Uterus (tissue), 4 donors: ENCODE results near the gene GLDC. TPM values are rescaled to one million over a fixed set of nuclear protein-coding genes. Genes with fewer than 3 reads are reported as not detected.

Experiments used
- DNase-seq, 2 donors: peaks; one replicate each; pipeline ENCODE4 v3.0.0-alpha.2; 2019 to 2020
- H3K27ac ChIP-seq, 2 donors: fragments of 200-600 bp; sonication (generic); 1 replicate in 1 of 2; 2 replicates in 1 of 2; pipeline ENCODE4 v1.5.1; 2016 to 2018
- H3K27me3 ChIP-seq, 2 donors: fragments of 200-600 bp; sonication (generic); one replicate each; pipeline ENCODE4 v1.5.1; 2018 to 2019; ENCODE audit warnings: control low read depth in 1 of 2
- H3K36me3 ChIP-seq, 2 donors: fragments of 200-600 bp; sonication (generic); one replicate each; pipeline ENCODE4 v1.5.1; 2019; ENCODE audit warnings: control low read depth in 1 of 2
- H3K4me1 ChIP-seq, 2 donors: fragments of 200-600 bp; sonication (generic); one replicate each; pipeline ENCODE4 v1.5.1; 2018 to 2019; ENCODE audit warnings: control low read depth in 1 of 2
- H3K4me3 ChIP-seq, 2 donors: fragments of 200-600 bp; sonication (generic); 1 replicate in 1 of 2; 2 replicates in 1 of 2; pipeline ENCODE4 v1.5.1; 2018 to 2019; ENCODE audit warnings: mild to moderate bottlenecking in 1 of 2
- H3K9me3 ChIP-seq, 2 donors: fragments of 200-600 bp; sonication (generic); one replicate each; pipeline ENCODE4 v1.5.1; 2019; ENCODE audit warnings: control low read depth in 1 of 2
- POLR2A ChIP-seq, 2 donors: fragments of 450-650 bp; IDR thresholded peaks; one replicate each; pipeline ENCODE4 v1.6.1; 2016; ENCODE audit warnings: antibody characterized with exemption in 2 of 2, mild to moderate bottlenecking in 1 of 2, moderate library complexity in 1 of 2
- intact Hi-C: fragments of 100-400 bp; cut with DNase I; formaldehyde crosslinking; loops from one replicate; pipeline ENCODE4 v1.15.1; 2023; ENCODE audit warnings: low total_unique reads
- small RNA-seq: library from RNA; depleted of rRNA; stranded (forward); fragments of <200 nt; gene quantifications from one replicate; pipeline ENCODE3, GENCODE V24; 2016
- total RNA-seq, 4 donors: library from RNA; depleted of rRNA in 3 of 4; stranded (reverse); fragments of >200 nt in 3 of 4; gene quantifications; one replicate each; pipeline versions ENCODE4 v1.1.0 to v1.2.4, GENCODE V29; 2014 to 2023
- TF ChIP-seq, protein P1 (sequence below), 4 experiments: fragments of 200-600 bp in 2 of 4; fragments of 450-650 bp in 2 of 4; sonication (generic) in 2 of 4; IDR thresholded peaks; one replicate each; pipeline ENCODE4 v1.5.1; 2016 to 2019; ENCODE audit warnings: antibody characterized with exemption in 4 of 4, mild to moderate bottlenecking in 2 of 4, moderate library complexity in 1 of 4
- donor health status: DM: yes; HTN: yes; CAD: no.

Gene GLDC
- total RNA-seq, 4 donors from 2014 or later: 0.26 to 8.4 (median 0.79) TPM; not detected in 1

DNA sequence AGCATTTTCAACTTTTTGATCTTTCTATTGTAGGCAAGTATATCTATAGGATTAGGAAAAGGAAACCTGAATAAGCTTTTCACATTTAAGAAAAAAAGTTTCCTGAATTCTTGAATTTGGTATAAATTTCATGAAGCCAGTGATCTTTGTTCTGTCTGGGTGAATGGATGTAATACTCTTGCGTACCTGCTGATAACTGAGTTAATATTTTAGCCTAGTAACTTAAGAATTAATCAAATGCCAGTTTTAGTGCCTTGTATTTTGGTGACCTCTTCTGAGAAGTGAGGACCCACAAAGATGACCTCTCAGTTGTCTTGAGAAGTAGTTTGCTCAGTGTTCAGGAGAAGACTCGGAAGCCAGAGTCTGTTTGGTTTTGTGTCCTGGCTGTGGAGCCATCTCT, 154.7 kb downstream of the GLDC start:
- H3K4me3 ChIP-seq: no peak overlapping the region
- DNase-seq: no peak
- H3K4me1 ChIP-seq: no peaks in the 10 kb centered on the region
- no peaks in the 10 kb centered on the region for H3K9me3 ChIP-seq
- no peaks in the 10 kb centered on the region for H3K27me3 ChIP-seq
- H3K36me3 ChIP-seq: no peaks in the 10 kb centered on the region
- intact Hi-C loops: no loop called here
- TF ChIP-seq POLR2A (IDR thresholded peaks at IDR 0.05): no peak
- TF ChIP-seq, protein P1, sequence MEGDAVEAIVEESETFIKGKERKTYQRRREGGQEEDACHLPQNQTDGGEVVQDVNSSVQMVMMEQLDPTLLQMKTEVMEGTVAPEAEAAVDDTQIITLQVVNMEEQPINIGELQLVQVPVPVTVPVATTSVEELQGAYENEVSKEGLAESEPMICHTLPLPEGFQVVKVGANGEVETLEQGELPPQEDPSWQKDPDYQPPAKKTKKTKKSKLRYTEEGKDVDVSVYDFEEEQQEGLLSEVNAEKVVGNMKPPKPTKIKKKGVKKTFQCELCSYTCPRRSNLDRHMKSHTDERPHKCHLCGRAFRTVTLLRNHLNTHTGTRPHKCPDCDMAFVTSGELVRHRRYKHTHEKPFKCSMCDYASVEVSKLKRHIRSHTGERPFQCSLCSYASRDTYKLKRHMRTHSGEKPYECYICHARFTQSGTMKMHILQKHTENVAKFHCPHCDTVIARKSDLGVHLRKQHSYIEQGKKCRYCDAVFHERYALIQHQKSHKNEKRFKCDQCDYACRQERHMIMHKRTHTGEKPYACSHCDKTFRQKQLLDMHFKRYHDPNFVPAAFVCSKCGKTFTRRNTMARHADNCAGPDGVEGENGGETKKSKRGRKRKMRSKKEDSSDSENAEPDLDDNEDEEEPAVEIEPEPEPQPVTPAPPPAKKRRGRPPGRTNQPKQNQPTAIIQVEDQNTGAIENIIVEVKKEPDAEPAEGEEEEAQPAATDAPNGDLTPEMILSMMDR (IDR thresholded peaks at IDR 0.05): no peak
- H3K27ac ChIP-seq: no peak overlapping the region

DNA sequence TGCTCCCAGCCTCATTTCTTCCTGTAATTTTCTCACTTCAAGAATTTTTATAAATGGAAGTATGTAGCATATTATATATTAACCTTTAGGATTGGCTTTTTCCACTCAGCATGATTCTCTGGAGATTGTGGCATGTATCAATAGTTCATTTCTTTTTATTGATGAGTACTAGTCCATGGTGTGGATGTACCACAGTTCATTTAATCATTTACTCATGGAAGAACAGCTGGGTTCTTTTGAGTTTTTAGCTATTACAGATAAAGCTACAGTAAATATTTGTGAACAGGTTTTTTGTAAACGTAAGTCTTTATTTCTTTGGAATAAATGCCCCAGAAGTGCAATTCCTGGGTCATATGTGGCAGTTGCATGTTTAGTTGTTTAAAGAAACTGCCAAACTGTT, 156.4 kb downstream of the GLDC start:
- intact Hi-C loops: no loop called here
- Histone ChIP-seq H3K4me1 (no peaks in the 10 kb centered on the region), H3K27me3 (no peaks in the 10 kb centered on the region), H3K4me3 (no peak overlapping the region), H3K27ac (no peak overlapping the region), H3K9me3 (no peaks in the 10 kb centered on the region), H3K36me3 (no peaks in the 10 kb centered on the region)
- no peak for TF ChIP-seq POLR2A (IDR thresholded peaks at IDR 0.05)
- TF ChIP-seq, protein P1 (IDR thresholded peaks at IDR 0.05): no peak
- no peak for DNase-seq

DNA sequence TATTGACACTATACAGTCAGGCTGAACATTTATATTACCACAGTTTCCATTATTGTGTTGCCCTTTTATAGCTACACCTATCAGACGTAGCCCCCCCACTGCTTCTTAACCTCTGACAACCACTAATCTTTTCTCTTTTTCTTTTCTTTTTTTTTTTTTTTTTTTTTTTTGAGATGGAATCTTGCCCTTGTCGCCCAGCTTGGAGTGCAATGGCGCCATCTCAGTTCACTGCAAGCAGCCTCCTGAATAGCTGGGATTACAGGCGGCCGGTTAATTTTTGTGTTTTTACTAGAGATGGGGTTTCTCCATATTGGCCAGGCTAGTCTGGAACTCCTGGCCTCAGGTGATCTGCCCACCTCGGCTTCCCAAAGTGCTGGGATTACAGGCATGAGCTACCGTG, 157.1 kb downstream of the GLDC start:
- H3K36me3 ChIP-seq: no peaks in the 10 kb centered on the region
- H3K4me1 ChIP-seq: no peaks in the 10 kb centered on the region
- intact Hi-C loops: no loop called here
- no peak overlapping the region for H3K27ac ChIP-seq
- H3K9me3 ChIP-seq: no peaks in the 10 kb centered on the region
- no peaks in the 10 kb centered on the region for H3K27me3 ChIP-seq
- TF ChIP-seq, protein P1 (IDR thresholded peaks at IDR 0.05): no peak
- TF ChIP-seq POLR2A (IDR thresholded peaks at IDR 0.05): no peak
- no peak overlapping the region for H3K4me3 ChIP-seq
- DNase-seq: no peak

DNA sequence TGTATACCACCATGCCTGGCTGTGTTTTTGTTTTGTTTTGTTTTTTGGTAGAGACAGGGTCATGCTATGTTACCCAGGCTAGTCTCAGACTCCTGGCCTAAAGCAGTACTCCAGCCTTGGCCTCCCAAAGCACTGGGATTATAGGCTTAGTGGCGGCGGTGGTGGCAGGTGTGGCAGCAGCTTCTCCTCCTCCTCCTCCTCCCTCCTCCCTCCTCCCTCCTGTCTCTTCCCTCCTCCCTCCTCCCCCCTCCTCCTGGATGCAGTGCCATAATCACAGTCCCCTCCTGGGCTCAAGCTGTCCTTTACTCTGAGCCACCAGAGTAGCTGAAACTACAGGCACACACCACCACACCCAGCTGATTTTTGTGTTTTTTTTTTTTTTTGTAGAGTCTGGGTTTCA, 161.3 kb downstream of the GLDC start:
- H3K36me3 ChIP-seq: no peaks in the 10 kb centered on the region
- TF ChIP-seq, protein P1 (IDR thresholded peaks at IDR 0.05): no peak
- TF ChIP-seq POLR2A (IDR thresholded peaks at IDR 0.05): no peak
- intact Hi-C loops: no loop called here

More for the DNA sequence above, 161.3 kb downstream of the GLDC start:
- Histone ChIP-seq H3K9me3 (no peaks in the 10 kb centered on the region), H3K27me3 (no peaks in the 10 kb centered on the region), H3K27ac (no peak overlapping the region), H3K4me3 (no peak overlapping the region), H3K4me1 (no peaks in the 10 kb centered on the region)
- no peak for DNase-seq

Small RNA genes lying within 50 kb of the gene (small RNA-seq; reads per million reads assigned to genes)
- gene RN7SL123P: not detected
- gene RN7SL25P: not detected

Other genes with a start within 250 kb of the GLDC start
- gene UHRF2, start 232.5 kb downstream of the GLDC start, total RNA-seq: 100 to 1,000 TPM in 1 of 4 donors, 10 to 100 TPM in 3; 40.7 to 107 (median 63.1) TPM
- 10 to 100 TPM; 29.1 to 61.4 (median 45.5) TPM for gene KDM4C, start 112.2 kb upstream of the GLDC start, total RNA-seq